Progenitor cell of endocrine pancreas (in vitro differentiated cells): ENCODE results near the gene DNAH11. TPM values are rescaled to one million over a fixed set of nuclear protein-coding genes. Genes with fewer than 3 reads are reported as not detected.

Experiments
- DNase-seq: peaks from one replicate; pipeline ENCODE4 v3.0.0; 2021; ENCODE audit warnings: low spot score; ENCODE audit not compliant: unreplicated experiment
- H3K27ac Mint-ChIP-seq: 2 replicates; pipeline ENCODE4 v1.8.0; 2021; ENCODE audit warnings: mild to moderate bottlenecking, moderate library complexity, mixed read lengths
- H3K27me3 Mint-ChIP-seq: 2 replicates; pipeline ENCODE4 v1.8.0; 2021; ENCODE audit warnings: mixed read lengths
- H3K36me3 Mint-ChIP-seq: 2 replicates; pipeline ENCODE4 v1.8.0; 2022; ENCODE audit warnings: mixed read lengths; ENCODE audit not compliant: insufficient read depth
- H3K4me1 Mint-ChIP-seq: 2 replicates; pipeline ENCODE4 v1.8.0; 2021; ENCODE audit warnings: low read depth, mixed read lengths
- H3K4me3 Mint-ChIP-seq: 2 replicates; pipeline ENCODE4 v1.8.0; 2021; ENCODE audit warnings: low read depth, mild to moderate bottlenecking, moderate library complexity, mixed read lengths
- H3K9me3 Mint-ChIP-seq: 2 replicates; pipeline ENCODE4 v1.8.0; 2021; ENCODE audit warnings: low read depth, mixed read lengths
- total RNA-seq: library from RNA; stranded (reverse); gene quantifications from 2 replicates; pipeline ENCODE4 v1.2.1, GENCODE V29; 2021
- TF ChIP-seq, protein P1 (sequence below): fragments of 200-600 bp; sonication (generic); IDR thresholded peaks from one replicate; pipeline ENCODE4 v1.5.0; 2021; ENCODE audit warnings: antibody characterized with exemption, mild to moderate bottlenecking; ENCODE audit not compliant: unreplicated experiment

DNAH11 gene
- total RNA-seq, 1 donor from 2014 or later: 1.6 TPM

GRCh38 chr7:21608465-21608864 lies 65.6 kb downstream of the DNAH11 start:
- H3K27ac Mint-ChIP-seq: no peak overlapping the region
- H3K9me3 Mint-ChIP-seq: no peaks in the 10 kb centered on the region
- no peaks in the 10 kb centered on the region for H3K4me1 Mint-ChIP-seq
- H3K36me3 Mint-ChIP-seq: no peaks in the 10 kb centered on the region
- H3K27me3 Mint-ChIP-seq: no peaks in the 10 kb centered on the region
- no peak overlapping the region for H3K4me3 Mint-ChIP-seq
- TF ChIP-seq, protein P1, sequence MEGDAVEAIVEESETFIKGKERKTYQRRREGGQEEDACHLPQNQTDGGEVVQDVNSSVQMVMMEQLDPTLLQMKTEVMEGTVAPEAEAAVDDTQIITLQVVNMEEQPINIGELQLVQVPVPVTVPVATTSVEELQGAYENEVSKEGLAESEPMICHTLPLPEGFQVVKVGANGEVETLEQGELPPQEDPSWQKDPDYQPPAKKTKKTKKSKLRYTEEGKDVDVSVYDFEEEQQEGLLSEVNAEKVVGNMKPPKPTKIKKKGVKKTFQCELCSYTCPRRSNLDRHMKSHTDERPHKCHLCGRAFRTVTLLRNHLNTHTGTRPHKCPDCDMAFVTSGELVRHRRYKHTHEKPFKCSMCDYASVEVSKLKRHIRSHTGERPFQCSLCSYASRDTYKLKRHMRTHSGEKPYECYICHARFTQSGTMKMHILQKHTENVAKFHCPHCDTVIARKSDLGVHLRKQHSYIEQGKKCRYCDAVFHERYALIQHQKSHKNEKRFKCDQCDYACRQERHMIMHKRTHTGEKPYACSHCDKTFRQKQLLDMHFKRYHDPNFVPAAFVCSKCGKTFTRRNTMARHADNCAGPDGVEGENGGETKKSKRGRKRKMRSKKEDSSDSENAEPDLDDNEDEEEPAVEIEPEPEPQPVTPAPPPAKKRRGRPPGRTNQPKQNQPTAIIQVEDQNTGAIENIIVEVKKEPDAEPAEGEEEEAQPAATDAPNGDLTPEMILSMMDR: no peak
- DNase-seq: no peak

- no peaks in the 10 kb centered on the region for H3K36me3 Mint-ChIP-seq
- no peak overlapping the region for H3K27ac Mint-ChIP-seq
- DNase-seq: no peak
- no peaks in the 10 kb centered on the region for H3K9me3 Mint-ChIP-seq
- TF ChIP-seq, protein P1: no peak
- no peaks in the 10 kb centered on the region for H3K27me3 Mint-ChIP-seq
- H3K4me1 Mint-ChIP-seq: no peaks in the 10 kb centered on the region
- no peak overlapping the region for H3K4me3 Mint-ChIP-seq
These were observed 68.3 kb downstream of the DNAH11 start for GRCh38 chr7:21611129-21611528.

DNA sequence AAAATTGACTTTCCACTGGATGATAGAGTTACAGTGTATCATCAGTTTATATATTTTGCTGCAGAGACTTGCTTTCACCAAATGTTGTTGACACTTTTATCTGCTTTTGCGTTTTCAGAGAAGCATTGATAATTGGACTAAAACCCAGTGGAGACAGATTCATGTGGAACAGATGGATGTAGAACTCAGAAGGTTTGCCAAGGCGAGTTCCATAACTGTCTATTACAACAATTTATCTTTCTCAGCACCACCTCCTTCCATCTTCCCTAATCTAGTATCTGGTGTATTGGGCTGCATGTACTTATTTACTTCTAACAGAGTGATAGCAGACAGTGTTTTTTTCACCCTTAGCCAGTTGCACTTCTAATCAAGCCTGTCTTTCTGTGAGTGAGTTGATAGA lies 73.3 kb downstream of the DNAH11 start:
- H3K36me3 Mint-ChIP-seq: no peaks in the 10 kb centered on the region
- H3K4me1 Mint-ChIP-seq: peaks cover 7% of the 10 kb centered on the region
- TF ChIP-seq, protein P1: no peak
- no peak for DNase-seq
- H3K4me3 Mint-ChIP-seq: no peak overlapping the region
- no peaks in the 10 kb centered on the region for H3K27me3 Mint-ChIP-seq
- no peak overlapping the region for H3K27ac Mint-ChIP-seq
- no peaks in the 10 kb centered on the region for H3K9me3 Mint-ChIP-seq

DNA sequence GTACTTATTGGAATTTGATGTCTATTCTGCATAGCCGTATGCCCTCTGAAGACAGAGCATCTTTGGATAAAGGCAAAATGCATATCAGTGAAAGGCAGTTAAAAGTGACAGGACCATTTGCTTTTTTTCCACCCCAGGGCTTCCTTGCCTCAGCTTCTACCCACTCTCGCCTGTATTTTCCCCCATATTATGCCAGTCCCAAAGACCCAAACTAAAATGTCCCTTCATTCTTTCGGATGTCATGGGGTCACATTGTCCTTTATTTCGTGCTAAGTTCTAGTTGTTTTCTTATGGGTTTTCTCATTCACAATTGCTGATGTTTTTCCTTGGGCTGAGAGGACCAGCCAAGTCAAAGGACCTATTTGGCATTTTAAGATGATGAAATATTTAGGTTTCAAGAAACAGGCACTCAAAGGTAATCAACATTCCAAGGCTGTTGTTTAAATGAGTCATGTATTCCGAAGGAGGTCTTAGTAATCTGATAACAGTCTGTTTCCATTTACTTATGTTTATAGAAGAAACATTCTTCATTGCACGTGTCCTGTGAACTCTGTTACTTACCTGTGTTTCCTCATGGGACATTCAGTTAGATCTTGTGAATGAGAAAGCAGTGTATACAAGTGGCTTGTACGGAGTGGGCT lies 74.1 kb downstream of the DNAH11 start:
- Mint-ChIP-seq H3K4me3 (no peak overlapping the region), H3K4me1 (peaks cover 7% of the 10 kb centered on the region), H3K27ac (peak overlapping the region; percentile 86), H3K27me3 (no peaks in the 10 kb centered on the region), H3K9me3 (no peaks in the 10 kb centered on the region), H3K36me3 (no peaks in the 10 kb centered on the region)
- no peak for DNase-seq
- TF ChIP-seq, protein P1: no peak

DNA sequence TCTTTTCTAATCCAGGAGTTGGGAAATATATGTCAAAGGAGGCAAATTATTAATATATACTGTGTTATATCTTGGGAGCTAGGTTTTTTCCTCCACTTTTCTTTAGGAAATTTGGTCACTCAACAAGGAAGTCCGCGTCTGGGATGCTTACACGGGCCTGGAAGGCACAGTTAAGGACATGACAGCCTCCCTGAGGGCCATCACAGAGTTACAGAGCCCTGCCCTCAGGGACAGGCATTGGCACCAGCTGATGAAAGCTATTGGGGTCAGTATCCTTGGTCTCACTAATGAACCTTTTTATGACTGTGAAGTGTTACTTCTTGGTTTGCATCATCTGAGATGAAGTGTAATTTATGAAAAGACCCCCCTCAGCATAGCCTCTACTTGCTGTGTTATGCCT lies 74.7 kb downstream of the DNAH11 start:
- H3K27ac Mint-ChIP-seq: peak overlapping the region; percentile 86
- DNase-seq: no peak
- H3K4me3 Mint-ChIP-seq: no peak overlapping the region
- H3K9me3 Mint-ChIP-seq: no peaks in the 10 kb centered on the region
- no peaks in the 10 kb centered on the region for H3K36me3 Mint-ChIP-seq
- H3K4me1 Mint-ChIP-seq: peaks cover 7% of the 10 kb centered on the region
- no peaks in the 10 kb centered on the region for H3K27me3 Mint-ChIP-seq
- TF ChIP-seq, protein P1: no peak
